Erythroblast (primary cell): ENCODE data around the gene ZCCHC7.

Experiments
- GATA1 ChIP-seq: IDR thresholded peaks from 2 replicates; pipeline ENCODE4 v1.6.1; 2011; ENCODE audit warnings: low read depth, mild to moderate bottlenecking, control low read depth, low read length, moderate library complexity
- POLR2A ChIP-seq: IDR thresholded peaks from 2 replicates; pipeline ENCODE4 v1.6.1; 2011; ENCODE audit warnings: mild to moderate bottlenecking, low read length

DNA sequence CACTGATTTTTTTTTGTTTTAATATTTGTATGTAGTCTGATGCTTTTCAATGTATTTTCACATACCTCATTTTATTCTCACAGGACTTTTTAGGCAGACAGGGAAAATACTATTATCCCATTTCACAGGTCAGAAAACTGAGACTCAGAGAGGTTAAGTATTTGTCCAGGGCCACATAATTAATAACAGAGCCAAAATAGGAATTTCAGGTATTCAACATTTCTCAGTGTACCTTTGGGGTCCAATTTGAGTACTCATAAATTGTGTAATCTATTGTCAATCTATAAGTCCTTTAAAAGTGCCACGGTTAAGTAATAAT, 181.4 kb downstream of the ZCCHC7 start:
- no peak for TF ChIP-seq POLR2A
- TF ChIP-seq GATA1: no peak
